NOMO-1 treated with DMSO at 0.1 percent for 48 hours (cell line): ENCODE data around the gene IL1A.
"Not testable (repeated sequence)": the region's sequence is repeated elsewhere in the genome, so short reads cannot be mapped to it uniquely, and the experiment has no call there.

Source experiments
- DNase-seq: peaks from one replicate; lab custom pipeline; 2025; ENCODE audit not compliant: unreplicated experiment; lab: John Stamatoyannopoulos, UW

IL1A gene, protein sequence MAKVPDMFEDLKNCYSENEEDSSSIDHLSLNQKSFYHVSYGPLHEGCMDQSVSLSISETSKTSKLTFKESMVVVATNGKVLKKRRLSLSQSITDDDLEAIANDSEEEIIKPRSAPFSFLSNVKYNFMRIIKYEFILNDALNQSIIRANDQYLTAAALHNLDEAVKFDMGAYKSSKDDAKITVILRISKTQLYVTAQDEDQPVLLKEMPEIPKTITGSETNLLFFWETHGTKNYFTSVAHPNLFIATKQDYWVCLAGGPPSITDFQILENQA

DNA sequence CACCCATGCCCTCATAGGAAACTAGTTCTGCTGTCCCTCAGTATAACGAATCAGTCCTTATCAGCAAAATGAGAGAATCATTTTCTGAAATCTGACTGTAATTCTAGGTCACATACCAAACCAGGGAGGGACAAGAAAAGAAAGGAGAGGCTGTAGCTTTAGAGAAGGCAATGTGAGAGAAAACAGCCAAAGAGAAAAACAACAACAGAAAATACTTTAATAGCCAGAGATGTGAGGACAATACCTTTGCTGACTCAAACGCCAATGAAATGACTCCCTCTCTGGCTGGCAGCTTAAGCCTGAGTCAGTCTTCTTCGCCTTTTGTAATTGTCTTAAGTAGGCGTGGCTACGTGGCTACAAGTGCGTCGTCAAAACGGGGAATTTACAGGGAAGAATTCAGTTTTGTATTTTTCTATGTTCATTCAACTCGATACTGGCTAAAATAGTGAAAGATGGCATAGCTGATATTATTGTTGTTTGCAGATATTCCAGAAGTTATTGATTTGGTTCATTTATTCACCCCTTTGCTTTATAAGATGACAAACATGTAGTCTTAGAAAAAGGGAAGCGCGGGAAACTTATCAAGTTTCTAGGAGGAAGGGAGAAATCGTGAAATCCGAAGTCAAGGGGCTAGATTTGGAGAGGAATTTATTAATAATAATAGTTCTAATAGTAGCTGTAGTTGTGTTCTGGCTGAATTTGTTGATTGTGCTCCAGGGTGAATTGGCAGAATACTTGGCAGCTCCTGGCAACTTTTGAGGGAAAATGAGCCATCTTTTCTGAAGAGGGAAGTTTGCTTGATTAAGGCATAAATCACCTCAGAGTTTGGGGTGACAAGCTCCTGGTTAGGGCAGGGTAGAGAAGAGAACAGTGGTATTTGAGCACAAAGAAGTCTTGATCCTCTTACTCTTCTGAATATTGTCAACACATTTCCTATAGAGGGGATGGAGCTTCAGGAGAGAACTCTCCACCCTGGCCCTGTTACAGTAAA, at the start of gene IL1A:
IL1A (minus strand) TSS at position 295 of the 991 bp plus-strand sequence. CDS start 723 bp downstream, outside the sequence.
- DNase-seq, result peak; percentile 84

DNA sequence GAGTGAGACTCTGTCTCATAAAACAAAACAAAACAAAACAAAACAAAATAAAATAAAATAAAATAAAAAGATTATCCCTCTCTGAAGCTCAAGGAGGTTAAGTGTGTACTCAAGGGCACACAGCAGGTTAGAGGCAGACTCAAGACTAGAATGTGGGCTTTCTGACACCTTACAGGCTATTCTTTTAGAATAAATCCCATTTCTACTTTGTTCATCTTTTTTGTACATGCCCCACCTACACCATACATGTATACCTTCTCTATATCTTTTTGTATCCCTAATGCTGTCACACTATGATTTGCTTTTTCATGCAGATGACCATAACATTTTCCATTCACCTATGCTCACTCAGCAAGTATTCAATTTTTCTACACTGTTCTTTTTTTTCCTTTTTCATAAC, 49.7 kb upstream of the IL1A start:
- no peak for DNase-seq

- DNase-seq, result not testable (repeated sequence)
These were observed 49.3 kb upstream of the IL1A start for GRCh38 chr2:112833639-112833931.

- DNase-seq, result no peak
These were observed 48.7 kb upstream of the IL1A start for GRCh38 chr2:112832841-112833638.

GRCh38 chr2:112831946-112832840, 47.9 kb upstream of the IL1A start:
- DNase-seq, result no peak

DNA sequence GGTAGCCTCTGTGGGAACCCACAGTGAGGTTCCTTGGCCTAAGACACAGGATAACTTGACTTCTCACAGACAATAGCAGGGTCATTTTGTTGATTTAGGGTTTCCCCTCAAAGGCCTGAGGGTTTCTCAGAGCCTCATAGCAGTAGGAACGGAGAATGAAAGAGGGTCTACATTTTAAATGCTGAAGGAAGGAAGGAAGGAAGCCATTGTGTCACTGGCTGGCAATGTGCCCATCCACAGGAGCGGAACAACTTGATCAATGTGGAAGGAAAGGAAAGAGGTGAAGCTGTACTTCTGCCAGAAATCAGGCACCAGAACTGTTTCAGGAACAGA, 47.2 kb upstream of the IL1A start:
- DNase-seq, result no peak

DNA sequence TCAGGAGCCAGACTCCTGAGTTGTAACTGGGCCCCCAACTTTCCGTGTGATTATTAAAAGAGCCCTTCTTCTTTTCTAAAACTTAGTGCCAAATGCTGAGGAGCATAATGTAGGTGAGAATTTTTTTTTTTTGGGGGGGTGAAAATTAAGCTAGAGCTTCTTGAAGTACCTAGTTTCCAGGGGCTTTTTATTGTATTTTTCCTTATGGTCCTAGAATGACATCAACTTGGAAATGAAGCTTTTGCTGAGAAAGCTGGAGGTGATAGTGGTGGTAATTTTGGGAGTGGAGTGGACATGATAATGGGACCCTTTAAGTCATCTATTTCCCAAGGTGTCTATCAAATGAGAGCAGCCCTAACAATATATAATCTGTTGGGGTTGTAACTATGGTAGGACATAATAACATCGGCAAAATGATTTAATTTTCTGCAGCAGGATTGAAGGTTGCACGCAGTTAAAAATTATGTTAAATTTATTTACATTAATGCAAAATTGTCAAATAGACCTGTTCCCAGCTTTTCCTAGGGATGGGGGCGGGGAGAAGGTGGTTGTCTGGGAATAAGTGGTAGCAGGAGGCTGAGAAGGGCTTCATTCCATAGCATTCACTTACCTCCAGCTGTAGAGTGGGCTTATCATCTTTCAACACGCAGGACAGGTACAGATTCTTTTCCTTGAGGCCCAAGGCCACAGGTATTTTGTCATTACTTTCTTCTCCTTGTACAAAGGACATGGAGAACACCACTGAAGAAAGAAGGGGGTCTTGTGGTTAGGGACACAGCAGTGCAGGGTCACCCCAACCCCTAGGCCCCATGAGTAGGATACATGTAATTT, 46.6 kb upstream of the IL1A start:
- DNase-seq, result no peak

GRCh38 chr2:112829961-112830681, 45.8 kb upstream of the IL1A start:
- no peak for DNase-seq

- no peak for DNase-seq
These were observed 45.0 kb upstream of the IL1A start for GRCh38 chr2:112829101-112829960.

- DNase-seq, result no peak
These were observed 44.0 kb upstream of the IL1A start for GRCh38 chr2:112828251-112828691.

GRCh38 chr2:112827604-112828185, 43.4 kb upstream of the IL1A start:
- no peak for DNase-seq

- DNase-seq, result no peak
These were observed 42.7 kb upstream of the IL1A start for GRCh38 chr2:112827009-112827408.

DNA sequence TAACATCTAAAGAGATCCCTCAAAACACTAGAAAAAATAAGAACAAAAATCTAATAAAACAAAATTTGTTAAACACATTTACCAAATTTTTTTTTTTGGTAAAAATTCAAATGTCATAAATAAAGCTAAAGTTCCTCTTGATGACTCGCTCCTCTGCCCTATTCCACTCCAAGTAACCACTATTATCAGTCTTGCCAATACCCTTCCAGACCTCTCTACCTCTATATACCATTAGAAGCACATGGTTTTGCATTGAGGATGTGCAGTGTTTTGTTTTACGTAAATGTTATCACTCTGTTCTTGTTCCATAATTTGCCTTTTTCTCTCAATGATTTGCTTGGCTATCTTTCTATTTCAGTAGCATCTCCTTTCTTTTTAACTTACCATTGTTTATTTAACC, 41.4 kb upstream of the IL1A start:
- DNase-seq, result no peak

DNA sequence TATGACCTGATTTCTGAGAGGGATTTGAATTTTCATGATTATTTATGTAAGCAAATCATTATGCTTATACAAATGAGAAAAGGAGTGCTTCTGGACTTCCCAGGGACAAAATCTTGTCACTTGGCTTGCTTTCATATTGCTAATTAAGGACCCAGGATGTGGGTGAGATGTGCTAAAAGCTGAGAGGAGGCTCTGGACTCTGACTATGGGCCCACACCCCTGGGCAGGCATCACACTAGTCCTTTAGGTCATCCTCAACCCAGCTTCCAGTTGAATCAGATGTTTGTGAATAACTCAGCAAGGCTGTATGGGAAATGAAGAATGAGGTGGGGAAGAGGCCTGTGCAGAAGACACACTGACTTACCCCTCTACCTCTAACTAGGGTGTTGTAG, 40.4 kb upstream of the IL1A start:
- DNase-seq, result no peak

DNA sequence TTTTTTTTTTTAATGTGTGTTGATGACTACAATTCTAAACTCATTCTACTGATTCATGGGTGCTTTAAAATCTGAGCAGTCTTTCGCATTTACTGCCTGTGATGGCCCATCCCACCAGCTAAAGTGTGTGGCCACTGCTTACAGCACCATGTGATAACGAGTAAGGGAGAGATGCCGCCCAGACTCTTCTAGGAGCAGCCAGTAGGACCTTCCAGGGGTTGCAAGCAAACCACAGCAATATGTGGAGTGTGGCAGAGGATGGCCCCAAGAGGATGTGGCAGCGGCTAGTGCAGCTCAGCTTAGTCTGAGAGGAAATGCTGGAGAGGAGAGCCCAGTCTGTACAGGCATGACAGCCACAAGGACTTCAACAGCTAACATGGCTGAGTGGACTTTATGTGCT, 37.4 kb upstream of the IL1A start:
- DNase-seq, result no peak

DNA sequence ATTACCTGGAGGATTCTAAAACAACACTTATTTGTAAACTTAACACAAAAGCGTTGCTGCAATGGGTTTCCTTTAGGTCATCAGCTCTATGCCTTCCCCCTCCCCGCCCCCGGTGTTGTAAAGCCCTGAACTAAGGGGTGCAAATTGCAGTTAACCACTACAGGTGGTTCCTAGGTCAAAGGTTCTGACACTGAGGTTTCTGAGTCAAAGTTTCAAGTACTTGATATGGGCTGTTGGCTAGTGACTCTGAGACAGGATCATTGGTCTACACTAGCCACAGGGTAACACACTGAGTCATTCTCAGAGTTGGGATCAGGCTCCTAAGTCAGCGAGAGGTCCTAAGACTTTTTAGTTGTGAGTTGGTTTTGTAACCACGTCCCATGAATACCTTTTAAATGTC, 36.8 kb upstream of the IL1A start:
- DNase-seq, result no peak

DNA sequence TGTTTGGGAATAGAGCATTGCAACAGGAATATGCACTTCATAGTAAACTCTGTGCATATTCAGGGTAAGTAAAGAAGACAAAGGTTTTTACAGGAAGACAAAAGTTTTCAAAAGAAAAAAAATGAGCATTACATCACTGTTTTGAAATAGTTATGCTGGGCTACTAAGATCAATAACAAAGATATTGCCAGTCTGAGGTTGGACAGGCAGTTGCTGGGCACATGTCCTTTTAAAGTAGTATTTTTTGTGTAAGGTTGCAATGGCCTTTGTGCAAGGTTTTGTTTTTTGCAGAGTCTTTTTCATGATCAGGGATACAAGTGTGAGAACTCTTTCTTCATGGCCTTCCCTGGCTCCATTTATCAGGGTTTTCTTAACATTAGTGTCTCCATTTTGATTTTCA, 36.0 kb upstream of the IL1A start:
- DNase-seq, result no peak

DNA sequence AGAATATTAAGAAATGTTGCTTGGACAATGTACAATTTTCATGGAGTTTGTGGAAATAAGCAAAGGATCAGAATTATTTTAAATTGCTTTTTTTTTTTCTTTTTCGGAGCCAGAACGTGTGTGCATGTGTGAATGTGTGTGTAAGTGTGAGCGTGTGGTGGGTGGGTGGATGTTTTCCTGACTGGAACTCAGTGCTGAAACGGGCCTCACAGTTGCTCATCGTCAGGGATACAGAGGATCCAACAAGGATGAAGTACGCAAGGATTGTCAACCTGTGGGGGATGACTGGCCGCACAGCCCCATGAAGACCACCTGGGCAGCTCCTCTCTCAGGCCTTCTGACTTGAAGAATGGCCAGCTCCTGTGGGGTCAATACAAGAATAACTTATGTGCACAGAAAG, 34.8 kb upstream of the IL1A start:
- DNase-seq, result no peak
